HEK293 (cell line): Measurements from ENCODE around the gene CDH23.

Experiments
- ZBTB1 ChIP-seq: fragments of 450-650 bp; formaldehyde crosslinking; IDR thresholded peaks from 2 replicates; pipeline ENCODE4 v1.5.1; 2016; ENCODE audit warnings: missing biosample characterization, missing genetic modification characterization
- ZBTB7A ChIP-seq: fragments of 450-650 bp; formaldehyde crosslinking; IDR thresholded peaks from 2 replicates; pipeline ENCODE4 v1.5.1; 2016; ENCODE audit warnings: low read depth, missing biosample characterization, missing genetic modification characterization
- ZBTB8A ChIP-seq: fragments of 450-650 bp; formaldehyde crosslinking; IDR thresholded peaks from 2 replicates; pipeline ENCODE4 v1.5.1; 2016; ENCODE audit warnings: missing biosample characterization, missing genetic modification characterization
- ZFP3 ChIP-seq: fragments of 450-650 bp; formaldehyde crosslinking; IDR thresholded peaks from 2 replicates; pipeline ENCODE4 v1.5.1; 2016; ENCODE audit warnings: low read depth, missing biosample characterization, missing genetic modification characterization
- ZNF335 ChIP-seq: fragments of 450-650 bp; formaldehyde crosslinking; conservative IDR thresholded peaks from 2 replicates; pipeline ENCODE4 v1.5.1; 2016; ENCODE audit warnings: missing biosample characterization, missing genetic modification characterization
- ZNF433 ChIP-seq: fragments of 450-650 bp; formaldehyde crosslinking; IDR thresholded peaks from 2 replicates; pipeline ENCODE4 v1.5.1; 2016; ENCODE audit warnings: missing biosample characterization, missing genetic modification characterization, low read depth
- ZNF785 ChIP-seq: fragments of 450-650 bp; formaldehyde crosslinking; IDR thresholded peaks from 2 replicates; pipeline ENCODE4 v1.5.1; 2016; ENCODE audit warnings: missing biosample characterization, missing genetic modification characterization
- TF ChIP-seq, protein P1 (sequence below): fragments of 450-650 bp; formaldehyde crosslinking; IDR thresholded peaks from 2 replicates; pipeline ENCODE4 v1.5.1; 2016; ENCODE audit warnings: missing biosample characterization, missing genetic modification characterization
- TF ChIP-seq, protein P2 (sequence below): fragments of 450-650 bp; formaldehyde crosslinking; IDR thresholded peaks from 2 replicates; pipeline ENCODE4 v1.5.1; 2017; ENCODE audit warnings: missing biosample characterization, missing genetic modification characterization
- TF ChIP-seq, protein P3 (sequence below): fragments of 450-650 bp; formaldehyde crosslinking; IDR thresholded peaks from 2 replicates; pipeline ENCODE4 v1.5.1; 2016; ENCODE audit warnings: missing biosample characterization, missing genetic modification characterization, borderline replicate concordance
- TF ChIP-seq, protein P4 (sequence below): fragments of 450-650 bp; formaldehyde crosslinking; conservative IDR thresholded peaks from 2 replicates; pipeline ENCODE4 v1.5.1; 2016; ENCODE audit warnings: low read depth, missing biosample characterization, missing genetic modification characterization
- TF ChIP-seq, protein P5 (sequence below): fragments of 450-650 bp; formaldehyde crosslinking; IDR thresholded peaks from 2 replicates; pipeline ENCODE4 v1.5.1; 2016; ENCODE audit warnings: missing biosample characterization, missing genetic modification characterization
- TF ChIP-seq, protein P6 (sequence below): fragments of 450-650 bp; formaldehyde crosslinking; IDR thresholded peaks from 2 replicates; pipeline ENCODE4 v1.5.1; 2016; ENCODE audit warnings: missing biosample characterization, missing genetic modification characterization, low read depth
- TF ChIP-seq, protein P7 (sequence below): fragments of 450-650 bp; formaldehyde crosslinking; IDR thresholded peaks from 2 replicates; pipeline ENCODE4 v1.5.1; 2016; ENCODE audit warnings: missing biosample characterization, missing genetic modification characterization

DNA sequence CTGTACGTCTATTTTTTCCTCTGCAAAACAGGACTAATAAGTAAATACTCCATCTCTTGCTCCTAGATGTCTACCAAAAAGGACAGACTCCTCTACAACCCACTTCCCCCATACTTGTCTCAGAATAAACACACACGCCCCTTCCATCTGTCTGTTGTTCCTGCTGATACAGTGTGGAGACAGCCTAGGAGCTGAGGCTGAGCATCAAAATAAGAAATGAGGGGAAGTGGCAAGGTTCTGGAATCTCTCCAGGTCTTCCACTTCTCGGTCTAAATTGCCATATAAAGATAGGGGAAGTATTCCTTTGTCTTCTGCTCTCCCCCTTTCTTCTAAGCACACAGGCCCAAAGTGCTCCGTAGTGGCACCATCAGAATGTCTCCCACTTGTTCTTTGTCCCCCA lies 407.4 kb downstream of the CDH23 start:
- TF ChIP-seq, protein P1, sequence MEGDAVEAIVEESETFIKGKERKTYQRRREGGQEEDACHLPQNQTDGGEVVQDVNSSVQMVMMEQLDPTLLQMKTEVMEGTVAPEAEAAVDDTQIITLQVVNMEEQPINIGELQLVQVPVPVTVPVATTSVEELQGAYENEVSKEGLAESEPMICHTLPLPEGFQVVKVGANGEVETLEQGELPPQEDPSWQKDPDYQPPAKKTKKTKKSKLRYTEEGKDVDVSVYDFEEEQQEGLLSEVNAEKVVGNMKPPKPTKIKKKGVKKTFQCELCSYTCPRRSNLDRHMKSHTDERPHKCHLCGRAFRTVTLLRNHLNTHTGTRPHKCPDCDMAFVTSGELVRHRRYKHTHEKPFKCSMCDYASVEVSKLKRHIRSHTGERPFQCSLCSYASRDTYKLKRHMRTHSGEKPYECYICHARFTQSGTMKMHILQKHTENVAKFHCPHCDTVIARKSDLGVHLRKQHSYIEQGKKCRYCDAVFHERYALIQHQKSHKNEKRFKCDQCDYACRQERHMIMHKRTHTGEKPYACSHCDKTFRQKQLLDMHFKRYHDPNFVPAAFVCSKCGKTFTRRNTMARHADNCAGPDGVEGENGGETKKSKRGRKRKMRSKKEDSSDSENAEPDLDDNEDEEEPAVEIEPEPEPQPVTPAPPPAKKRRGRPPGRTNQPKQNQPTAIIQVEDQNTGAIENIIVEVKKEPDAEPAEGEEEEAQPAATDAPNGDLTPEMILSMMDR (tag by site-specific recombination): no peak
- TF ChIP-seq ZBTB7A (tag by site-specific recombination): no peak
- TF ChIP-seq, protein P2, sequence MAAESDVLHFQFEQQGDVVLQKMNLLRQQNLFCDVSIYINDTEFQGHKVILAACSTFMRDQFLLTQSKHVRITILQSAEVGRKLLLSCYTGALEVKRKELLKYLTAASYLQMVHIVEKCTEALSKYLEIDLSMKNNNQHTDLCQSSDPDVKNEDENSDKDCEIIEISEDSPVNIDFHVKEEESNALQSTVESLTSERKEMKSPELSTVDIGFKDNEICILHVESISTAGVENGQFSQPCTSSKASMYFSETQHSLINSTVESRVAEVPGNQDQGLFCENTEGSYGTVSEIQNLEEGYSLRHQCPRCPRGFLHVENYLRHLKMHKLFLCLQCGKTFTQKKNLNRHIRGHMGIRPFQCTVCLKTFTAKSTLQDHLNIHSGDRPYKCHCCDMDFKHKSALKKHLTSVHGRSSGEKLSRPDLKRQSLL (tag by site-specific recombination): no peak
- TF ChIP-seq ZBTB1 (tag by site-specific recombination): no peak
- TF ChIP-seq, protein P3, sequence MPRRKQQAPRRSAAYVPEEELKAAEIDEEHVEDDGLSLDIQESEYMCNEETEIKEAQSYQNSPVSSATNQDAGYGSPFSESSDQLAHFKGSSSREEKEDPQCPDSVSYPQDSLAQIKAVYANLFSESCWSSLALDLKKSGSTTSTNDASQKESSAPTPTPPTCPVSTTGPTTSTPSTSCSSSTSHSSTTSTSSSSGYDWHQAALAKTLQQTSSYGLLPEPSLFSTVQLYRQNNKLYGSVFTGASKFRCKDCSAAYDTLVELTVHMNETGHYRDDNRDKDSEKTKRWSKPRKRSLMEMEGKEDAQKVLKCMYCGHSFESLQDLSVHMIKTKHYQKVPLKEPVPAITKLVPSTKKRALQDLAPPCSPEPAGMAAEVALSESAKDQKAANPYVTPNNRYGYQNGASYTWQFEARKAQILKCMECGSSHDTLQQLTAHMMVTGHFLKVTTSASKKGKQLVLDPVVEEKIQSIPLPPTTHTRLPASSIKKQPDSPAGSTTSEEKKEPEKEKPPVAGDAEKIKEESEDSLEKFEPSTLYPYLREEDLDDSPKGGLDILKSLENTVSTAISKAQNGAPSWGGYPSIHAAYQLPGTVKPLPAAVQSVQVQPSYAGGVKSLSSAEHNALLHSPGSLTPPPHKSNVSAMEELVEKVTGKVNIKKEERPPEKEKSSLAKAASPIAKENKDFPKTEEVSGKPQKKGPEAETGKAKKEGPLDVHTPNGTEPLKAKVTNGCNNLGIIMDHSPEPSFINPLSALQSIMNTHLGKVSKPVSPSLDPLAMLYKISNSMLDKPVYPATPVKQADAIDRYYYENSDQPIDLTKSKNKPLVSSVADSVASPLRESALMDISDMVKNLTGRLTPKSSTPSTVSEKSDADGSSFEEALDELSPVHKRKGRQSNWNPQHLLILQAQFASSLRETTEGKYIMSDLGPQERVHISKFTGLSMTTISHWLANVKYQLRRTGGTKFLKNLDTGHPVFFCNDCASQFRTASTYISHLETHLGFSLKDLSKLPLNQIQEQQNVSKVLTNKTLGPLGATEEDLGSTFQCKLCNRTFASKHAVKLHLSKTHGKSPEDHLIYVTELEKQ (tag by site-specific recombination): no peak
- TF ChIP-seq, protein P4, sequence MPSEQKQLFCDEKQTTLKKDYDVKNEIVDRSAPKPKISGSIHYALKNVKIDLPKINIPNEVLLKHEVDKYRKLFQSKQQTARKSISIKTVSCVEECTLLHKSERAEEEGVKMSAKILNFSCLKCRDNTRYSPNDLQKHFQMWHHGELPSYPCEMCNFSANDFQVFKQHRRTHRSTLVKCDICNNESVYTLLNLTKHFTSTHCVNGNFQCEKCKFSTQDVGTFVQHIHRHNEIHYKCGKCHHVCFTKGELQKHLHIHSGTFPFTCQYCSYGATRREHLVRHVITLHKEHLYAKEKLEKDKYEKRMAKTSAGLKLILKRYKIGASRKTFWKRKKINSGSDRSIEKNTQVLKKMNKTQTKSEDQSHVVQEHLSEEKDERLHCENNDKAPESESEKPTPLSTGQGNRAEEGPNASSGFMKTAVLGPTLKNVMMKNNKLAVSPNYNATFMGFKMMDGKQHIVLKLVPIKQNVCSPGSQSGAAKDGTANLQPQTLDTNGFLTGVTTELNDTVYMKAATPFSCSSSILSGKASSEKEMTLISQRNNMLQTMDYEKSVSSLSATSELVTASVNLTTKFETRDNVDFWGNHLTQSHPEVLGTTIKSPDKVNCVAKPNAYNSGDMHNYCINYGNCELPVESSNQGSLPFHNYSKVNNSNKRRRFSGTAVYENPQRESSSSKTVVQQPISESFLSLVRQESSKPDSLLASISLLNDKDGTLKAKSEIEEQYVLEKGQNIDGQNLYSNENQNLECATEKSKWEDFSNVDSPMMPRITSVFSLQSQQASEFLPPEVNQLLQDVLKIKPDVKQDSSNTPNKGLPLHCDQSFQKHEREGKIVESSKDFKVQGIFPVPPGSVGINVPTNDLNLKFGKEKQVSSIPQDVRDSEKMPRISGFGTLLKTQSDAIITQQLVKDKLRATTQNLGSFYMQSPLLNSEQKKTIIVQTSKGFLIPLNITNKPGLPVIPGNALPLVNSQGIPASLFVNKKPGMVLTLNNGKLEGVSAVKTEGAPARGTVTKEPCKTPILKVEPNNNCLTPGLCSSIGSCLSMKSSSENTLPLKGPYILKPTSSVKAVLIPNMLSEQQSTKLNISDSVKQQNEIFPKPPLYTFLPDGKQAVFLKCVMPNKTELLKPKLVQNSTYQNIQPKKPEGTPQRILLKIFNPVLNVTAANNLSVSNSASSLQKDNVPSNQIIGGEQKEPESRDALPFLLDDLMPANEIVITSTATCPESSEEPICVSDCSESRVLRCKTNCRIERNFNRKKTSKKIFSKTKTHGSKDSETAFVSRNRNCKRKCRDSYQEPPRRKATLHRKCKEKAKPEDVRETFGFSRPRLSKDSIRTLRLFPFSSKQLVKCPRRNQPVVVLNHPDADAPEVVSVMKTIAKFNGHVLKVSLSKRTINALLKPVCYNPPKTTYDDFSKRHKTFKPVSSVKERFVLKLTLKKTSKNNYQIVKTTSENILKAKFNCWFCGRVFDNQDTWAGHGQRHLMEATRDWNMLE: no peak
- TF ChIP-seq, protein P5, sequence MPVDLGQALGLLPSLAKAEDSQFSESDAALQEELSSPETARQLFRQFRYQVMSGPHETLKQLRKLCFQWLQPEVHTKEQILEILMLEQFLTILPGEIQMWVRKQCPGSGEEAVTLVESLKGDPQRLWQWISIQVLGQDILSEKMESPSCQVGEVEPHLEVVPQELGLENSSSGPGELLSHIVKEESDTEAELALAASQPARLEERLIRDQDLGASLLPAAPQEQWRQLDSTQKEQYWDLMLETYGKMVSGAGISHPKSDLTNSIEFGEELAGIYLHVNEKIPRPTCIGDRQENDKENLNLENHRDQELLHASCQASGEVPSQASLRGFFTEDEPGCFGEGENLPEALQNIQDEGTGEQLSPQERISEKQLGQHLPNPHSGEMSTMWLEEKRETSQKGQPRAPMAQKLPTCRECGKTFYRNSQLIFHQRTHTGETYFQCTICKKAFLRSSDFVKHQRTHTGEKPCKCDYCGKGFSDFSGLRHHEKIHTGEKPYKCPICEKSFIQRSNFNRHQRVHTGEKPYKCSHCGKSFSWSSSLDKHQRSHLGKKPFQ (tag by site-specific recombination): no peak
- TF ChIP-seq ZNF785 (tag by site-specific recombination): no peak
- TF ChIP-seq, protein P6, sequence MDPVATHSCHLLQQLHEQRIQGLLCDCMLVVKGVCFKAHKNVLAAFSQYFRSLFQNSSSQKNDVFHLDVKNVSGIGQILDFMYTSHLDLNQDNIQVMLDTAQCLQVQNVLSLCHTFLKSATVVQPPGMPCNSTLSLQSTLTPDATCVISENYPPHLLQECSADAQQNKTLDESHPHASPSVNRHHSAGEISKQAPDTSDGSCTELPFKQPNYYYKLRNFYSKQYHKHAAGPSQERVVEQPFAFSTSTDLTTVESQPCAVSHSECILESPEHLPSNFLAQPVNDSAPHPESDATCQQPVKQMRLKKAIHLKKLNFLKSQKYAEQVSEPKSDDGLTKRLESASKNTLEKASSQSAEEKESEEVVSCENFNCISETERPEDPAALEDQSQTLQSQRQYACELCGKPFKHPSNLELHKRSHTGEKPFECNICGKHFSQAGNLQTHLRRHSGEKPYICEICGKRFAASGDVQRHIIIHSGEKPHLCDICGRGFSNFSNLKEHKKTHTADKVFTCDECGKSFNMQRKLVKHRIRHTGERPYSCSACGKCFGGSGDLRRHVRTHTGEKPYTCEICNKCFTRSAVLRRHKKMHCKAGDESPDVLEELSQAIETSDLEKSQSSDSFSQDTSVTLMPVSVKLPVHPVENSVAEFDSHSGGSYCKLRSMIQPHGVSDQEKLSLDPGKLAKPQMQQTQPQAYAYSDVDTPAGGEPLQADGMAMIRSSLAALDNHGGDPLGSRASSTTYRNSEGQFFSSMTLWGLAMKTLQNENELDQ (tag by site-specific recombination): no peak
- TF ChIP-seq ZBTB8A (tag by site-specific recombination): no peak
- TF ChIP-seq, protein P7, sequence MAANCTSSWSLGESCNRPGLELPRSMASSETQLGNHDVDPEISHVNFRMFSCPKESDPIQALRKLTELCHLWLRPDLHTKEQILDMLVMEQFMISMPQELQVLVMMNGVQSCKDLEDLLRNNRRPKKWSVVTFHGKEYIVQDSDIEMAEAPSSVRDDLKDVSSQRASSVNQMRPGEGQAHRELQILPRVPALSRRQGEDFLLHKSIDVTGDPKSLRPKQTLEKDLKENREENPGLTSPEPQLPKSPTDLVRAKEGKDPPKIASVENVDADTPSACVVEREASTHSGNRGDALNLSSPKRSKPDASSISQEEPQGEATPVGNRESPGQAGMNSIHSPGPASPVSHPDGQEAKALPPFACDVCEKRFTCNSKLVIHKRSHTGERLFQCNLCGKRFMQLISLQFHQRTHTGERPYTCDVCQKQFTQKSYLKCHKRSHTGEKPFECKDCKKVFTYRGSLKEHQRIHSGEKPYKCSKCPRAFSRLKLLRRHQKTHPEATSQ (tag by site-specific recombination): no peak
- no peak for TF ChIP-seq ZNF433 (tag by site-specific recombination)
- TF ChIP-seq ZNF335: no peak
- no peak for TF ChIP-seq ZFP3 (tag by site-specific recombination)
